GM18526 (cell line): Measurements from ENCODE around the gene VPS26A.

Experiments used
- POLR2A ChIP-seq: IDR thresholded peaks from 3 replicates; pipeline ENCODE4 v1.6.1; 2011; ENCODE audit not compliant: insufficient read length; ENCODE audit errors: extremely low read depth

The VPS26A gene

GRCh38 chr10:69181433-69181832 is 57.5 kb downstream of the VPS26A start:
- TF ChIP-seq POLR2A = no peak

DNA sequence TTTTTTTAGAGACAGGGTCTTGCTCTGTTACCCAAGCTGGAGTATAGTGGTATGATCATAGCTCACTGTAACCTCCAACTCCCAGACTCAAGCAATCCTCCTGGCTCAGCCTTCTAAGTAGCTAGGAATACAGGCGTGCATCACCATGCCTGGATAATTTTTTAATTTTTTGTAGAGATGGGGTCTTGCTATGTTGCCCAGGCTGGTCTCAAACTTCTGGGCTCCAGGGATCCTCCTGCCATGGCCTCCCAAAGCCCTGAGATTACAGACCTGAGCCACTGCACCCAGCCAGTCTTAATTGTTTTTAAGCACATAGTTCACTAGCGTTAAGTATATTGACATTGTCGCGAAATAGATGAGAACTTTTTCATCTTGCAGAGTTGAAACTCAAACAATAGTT is 58.0 kb downstream of the VPS26A start:
- TF ChIP-seq POLR2A = no peak

DNA sequence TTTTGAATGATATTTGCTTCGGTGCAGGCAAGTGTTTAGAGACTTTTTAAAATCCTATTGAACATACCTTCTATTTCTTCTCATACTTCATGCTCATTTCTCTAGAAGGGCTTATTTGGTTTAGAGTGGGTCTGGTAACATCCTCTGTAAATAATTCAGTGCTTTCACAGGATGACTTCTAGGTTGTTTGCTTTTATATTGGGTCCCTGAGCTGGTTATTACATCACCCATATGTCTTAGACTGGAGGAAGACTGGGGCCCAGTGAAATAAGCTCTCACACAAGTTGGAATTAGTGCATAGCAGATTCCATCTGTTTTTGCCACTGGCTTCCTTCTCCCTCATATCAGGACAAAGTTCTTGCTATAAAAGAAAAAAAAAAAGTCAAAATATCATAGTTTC is 62.5 kb downstream of the VPS26A start:
- no peak for TF ChIP-seq POLR2A

GRCh38 chr10:69201045-69201444 is 77.1 kb downstream of the VPS26A start:
- no peak for TF ChIP-seq POLR2A

DNA sequence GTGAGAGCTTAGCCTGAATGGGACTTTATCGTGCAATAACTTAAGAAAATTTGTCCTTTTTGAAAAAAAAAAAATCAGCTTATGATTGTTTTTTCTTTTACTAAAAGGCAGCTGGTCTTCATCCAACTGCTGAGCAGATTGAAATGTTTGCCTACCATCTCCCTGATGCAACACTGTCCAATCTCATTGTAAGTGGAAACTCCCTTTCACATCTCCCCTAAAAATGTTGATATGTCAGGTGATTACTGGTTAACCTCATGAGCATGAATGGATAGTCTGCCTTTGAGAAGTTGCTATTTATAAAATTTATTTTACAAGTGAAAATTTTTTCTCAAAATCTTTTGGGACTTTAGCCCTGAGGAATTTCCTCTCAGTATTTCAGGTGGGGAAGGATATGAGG is 78.4 kb downstream of the VPS26A start:
- TF ChIP-seq POLR2A = no peak

DNA sequence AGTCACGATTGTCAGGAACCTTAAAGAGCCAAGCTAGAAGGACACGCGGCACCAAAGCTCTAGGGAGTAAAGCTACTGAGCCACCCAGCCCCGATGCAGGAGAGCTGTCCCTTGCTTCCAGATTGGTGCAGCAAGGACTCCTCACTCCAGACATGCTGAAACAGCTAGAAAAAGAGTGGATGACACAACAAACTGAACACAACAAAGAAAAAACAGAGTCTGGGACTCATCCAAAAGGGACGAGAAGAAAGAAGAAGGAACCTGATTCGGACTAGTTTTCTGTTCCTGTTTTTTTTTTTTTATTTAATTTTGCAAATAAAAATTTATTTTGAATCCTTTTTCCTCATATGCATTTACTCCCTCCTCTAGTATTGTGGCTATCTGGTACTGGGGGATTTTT is 84.8 kb downstream of the VPS26A start:
- no peak for TF ChIP-seq POLR2A

DNA sequence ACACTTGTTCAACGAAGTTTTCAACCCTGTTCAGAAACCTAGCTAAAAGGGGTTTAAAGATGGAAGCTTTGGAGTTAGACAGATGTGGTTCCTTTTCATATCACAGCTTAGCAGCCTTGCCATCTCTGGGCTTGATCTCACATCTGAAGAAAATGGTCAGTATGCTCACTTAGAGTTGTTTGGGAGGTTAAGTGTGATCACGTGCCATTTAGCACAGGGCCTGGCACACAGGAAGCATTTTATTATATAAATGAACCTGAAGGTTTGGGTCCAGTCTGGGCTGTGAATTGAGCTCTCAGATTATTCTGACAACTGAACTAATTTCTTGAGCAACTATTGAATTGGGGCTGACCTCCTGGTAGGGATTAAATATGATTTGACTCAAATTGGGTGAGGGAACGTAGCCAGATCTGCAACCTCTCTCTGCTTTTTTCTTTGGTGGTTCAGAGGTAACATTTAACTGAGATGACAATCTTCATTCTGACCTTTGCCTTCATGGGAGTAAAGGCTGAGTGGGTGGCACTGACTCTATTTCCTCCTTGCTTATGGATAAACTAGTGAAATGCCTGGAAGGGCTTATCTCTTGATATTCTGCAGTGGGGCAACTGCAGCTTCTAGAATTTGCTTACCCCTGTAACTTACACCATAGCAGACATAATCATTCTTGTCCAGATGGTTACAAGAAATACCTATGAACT is 86.0 kb downstream of the VPS26A start:
- TF ChIP-seq POLR2A = no peak

GRCh38 chr10:69211104-69211503 is 87.1 kb downstream of the VPS26A start:
- TF ChIP-seq POLR2A = no peak

DNA sequence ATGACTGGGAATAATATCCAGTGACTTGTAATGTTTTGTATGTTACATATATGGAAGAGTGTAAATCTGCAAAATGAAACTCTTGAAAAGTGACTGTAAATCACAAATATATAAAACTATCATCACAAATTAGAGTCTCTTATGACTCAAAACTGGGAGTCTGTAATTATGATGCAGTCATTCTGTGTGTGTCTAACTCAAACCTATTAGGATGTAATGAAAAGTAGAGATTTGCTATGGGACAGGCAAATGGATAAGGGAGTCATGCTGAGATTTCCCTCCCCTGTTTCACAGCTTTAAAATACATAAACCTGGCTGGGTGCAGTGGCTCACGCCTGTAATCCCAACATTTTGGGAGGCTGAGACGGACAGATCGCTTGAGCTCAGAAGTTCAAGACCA is 87.5 kb downstream of the VPS26A start:
- TF ChIP-seq POLR2A = no peak

GRCh38 chr10:69213591-69214311 is 89.8 kb downstream of the VPS26A start:
- no peak for TF ChIP-seq POLR2A

GRCh38 chr10:69214666-69215131 is 90.7 kb downstream of the VPS26A start:
- TF ChIP-seq POLR2A = no peak

DNA sequence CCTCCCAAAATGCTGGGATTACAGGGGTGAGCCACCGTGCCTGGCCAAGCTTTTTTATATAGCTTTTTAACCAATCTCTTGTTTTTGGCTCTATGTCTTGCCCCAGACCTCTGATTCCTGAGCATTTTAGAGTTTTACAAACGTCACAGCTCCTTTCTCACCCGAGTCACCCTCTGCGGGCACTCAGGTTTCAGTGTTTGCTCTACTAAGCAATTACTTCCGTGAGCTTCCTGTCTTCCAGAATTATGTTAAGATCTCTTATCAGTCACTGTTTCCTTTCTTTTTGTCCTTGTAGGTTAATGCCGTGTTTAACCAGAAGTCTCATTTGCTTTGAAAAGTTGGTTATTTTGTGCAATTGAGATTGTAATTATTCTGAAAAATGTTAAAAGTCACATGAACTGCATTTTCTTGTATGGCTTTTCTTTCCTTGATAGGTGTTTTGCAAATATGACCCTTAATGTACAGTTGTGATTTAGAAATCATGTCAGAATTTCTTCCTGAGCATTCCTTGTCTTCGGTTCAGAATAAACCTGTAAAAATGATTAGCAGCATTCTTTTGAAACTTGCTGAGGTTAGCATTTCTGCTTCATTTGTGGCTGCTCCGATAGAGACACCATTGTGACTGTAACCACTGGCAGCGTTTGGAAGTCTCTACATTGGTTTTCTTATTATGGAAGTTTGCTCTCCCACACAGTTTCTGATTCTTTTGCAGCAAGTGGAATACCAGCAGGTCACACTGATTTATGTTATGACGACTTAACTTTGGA is 91.6 kb downstream of the VPS26A start:
- no peak for TF ChIP-seq POLR2A

DNA sequence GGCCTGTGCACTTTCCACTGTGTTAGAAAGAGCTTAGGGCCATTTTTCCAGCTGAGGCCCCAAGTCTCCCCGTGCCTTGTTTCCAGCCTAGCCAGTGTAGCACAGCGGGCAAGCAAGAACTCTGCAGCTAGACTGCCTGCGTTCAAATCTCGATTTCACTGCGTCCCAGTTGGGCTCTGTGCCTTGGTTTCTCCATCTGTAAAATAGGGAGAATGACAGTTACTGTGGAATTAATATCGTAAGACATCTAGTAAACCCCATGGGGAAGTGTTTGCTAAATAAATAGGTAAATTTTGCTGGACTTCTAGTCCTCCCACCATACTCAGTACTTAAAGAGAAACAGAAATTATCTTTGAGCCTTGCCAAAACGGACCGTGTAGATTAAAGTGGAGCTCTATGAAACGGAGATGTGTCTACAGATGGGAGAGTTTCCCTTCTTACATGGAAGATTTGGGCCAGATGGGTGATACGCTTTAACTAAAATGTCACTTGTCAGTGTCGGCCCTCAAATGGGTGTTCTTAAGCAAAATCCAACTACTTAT is 92.7 kb downstream of the VPS26A start:
- no peak for TF ChIP-seq POLR2A

- TF ChIP-seq POLR2A = no peak
These were observed 93.3 kb downstream of the VPS26A start for GRCh38 chr10:69217119-69217754.

- no peak for TF ChIP-seq POLR2A
These were observed 94.9 kb downstream of the VPS26A start for GRCh38 chr10:69218831-69219230.
